Gastrocnemius medialis (tissue), 4 donors: Measurements from ENCODE around the gene BORCS6.

Source experiments
- POLR2A ChIP-seq, 2 donors: fragments of 450-650 bp; IDR thresholded peaks; one replicate each; pipeline ENCODE4 v1.6.1; 2017; ENCODE audit warnings: antibody characterized with exemption in 2 of 2, mild to moderate bottlenecking in 2 of 2, moderate library complexity in 2 of 2
- TF ChIP-seq, protein P1 (sequence below), 5 experiments: fragments of 450-650 bp in 3 of 5; fragments of 200-600 bp in 2 of 5; sonication (generic) in 2 of 5; IDR thresholded peaks in 4 of 5; conservative IDR thresholded peaks in 1 of 5; 1 replicate in 4 of 5; 2 replicates in 1 of 5; pipeline ENCODE4 v1.5.1; 2016 to 2019; ENCODE audit warnings: antibody characterized with exemption in 5 of 5, mild to moderate bottlenecking in 3 of 5, moderate library complexity in 3 of 5

DNA sequence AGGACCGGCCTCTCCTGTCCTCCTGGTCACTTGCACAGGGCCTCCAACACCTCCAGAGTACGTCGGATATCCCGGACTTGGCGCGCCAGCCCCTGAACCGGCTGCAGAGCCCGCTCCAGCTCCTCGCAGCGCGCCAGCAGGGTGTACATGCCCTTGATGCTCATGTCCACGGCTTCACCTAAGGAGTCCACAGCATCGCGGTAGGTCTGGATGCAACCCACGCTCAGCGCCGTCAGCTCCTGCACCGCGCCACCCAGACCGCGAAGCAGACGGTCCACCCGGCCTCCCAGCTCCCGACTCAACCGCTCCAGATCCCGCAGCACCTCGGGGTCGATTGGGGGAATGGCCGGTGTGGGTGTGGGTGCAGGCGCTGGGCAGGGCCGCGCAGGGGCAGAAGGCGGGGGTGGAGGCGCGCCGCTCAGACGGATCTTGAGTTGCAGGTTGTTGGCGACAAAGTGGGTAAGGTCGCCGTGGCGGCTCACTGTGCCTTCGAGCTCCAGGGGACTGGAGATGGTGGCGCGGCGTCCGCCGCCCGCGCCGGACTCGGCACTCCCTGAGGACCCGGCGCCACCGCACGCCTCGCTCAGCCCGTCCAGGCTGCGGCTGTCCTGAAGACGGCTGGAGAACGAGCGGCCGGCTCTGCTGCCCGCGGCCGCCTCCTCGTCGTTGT, 804 bp downstream of the BORCS6 start:
- TF ChIP-seq, protein P1, sequence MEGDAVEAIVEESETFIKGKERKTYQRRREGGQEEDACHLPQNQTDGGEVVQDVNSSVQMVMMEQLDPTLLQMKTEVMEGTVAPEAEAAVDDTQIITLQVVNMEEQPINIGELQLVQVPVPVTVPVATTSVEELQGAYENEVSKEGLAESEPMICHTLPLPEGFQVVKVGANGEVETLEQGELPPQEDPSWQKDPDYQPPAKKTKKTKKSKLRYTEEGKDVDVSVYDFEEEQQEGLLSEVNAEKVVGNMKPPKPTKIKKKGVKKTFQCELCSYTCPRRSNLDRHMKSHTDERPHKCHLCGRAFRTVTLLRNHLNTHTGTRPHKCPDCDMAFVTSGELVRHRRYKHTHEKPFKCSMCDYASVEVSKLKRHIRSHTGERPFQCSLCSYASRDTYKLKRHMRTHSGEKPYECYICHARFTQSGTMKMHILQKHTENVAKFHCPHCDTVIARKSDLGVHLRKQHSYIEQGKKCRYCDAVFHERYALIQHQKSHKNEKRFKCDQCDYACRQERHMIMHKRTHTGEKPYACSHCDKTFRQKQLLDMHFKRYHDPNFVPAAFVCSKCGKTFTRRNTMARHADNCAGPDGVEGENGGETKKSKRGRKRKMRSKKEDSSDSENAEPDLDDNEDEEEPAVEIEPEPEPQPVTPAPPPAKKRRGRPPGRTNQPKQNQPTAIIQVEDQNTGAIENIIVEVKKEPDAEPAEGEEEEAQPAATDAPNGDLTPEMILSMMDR (IDR thresholded peaks at IDR 0.05 in 4 of 5, conservative IDR thresholded peaks at IDR 0.05 in 1 of 5) = no peak
- no peak for TF ChIP-seq POLR2A (IDR thresholded peaks at IDR 0.05)
